ENCODE data around the gene WWOX. TPM values are rescaled to one million over a fixed set of nuclear protein-coding genes. Genes with fewer than 3 reads are reported as not detected.

The WWOX gene
- total and polyA plus RNA-seq, 2 of the 4 experiments (the other 2 are of a cell fraction), result 2.7 to 5.4 TPM

GRCh38 chr16:78750611-78751010 is 651.2 kb downstream of the WWOX start:
- no peak overlapping the region for H3K18ac ChIP-seq (ENCODE audit: low read depth, low read length)
- no peaks in the 10 kb centered on the region for H3K4me1 ChIP-seq (ENCODE audit: control insufficient read depth, insufficient read depth, low read length)
- H2BK120ac ChIP-seq (ENCODE audit: low read depth, low read length), result no peak overlapping the region
- no peak overlapping the region for H4K5ac ChIP-seq (ENCODE audit: low read depth, low read length)
- no peak overlapping the region for H3K4me3 ChIP-seq (ENCODE audit: insufficient read depth, low read depth, low read length)
- H2AK5ac ChIP-seq (ENCODE audit: low read depth, low read length), result no peak overlapping the region
- no peak overlapping the region for H3K14ac ChIP-seq (replicated peaks; ENCODE audit: low read depth, low read length)
- DNase-seq (no peak), ATAC-seq (ENCODE audit: low read depth) (no peak)
- no peak overlapping the region for H2AFZ ChIP-seq (replicated peaks; ENCODE audit: low read length, poor library complexity)
- no peak overlapping the region for H3K9ac ChIP-seq (ENCODE audit: low read depth, low read length)
- intact Hi-C loops (cut with micrococcal nuclease), result no loop called here
- H2BK15ac ChIP-seq (ENCODE audit: low read depth, low read length), result no peak overlapping the region
- ChIA-PET POLR2A (ENCODE audit: unreplicated experiment) (no interaction called here), CTCF (no interaction called here)
- WGBS, 2 experiments (ENCODE audit: extremely low coverage in 2 of 2, insufficient read length in 1 of 2), result no CpG with 5 or more reads among the region's 8 CpGs
- H2AK9ac ChIP-seq (replicated peaks; ENCODE audit: low read depth, low read length, poor library complexity), result no peak overlapping the region
- no TSS peak for BruUV-seq (replicated peaks)
- H3K4ac ChIP-seq (ENCODE audit: low read depth, low read length), result no peak overlapping the region
- in situ Hi-C loops (cut with MboI; ENCODE audit: low sequenced_read_pairs), result no loop called here
- H2BK20ac ChIP-seq (ENCODE audit: low read depth, low read length), result no peak overlapping the region
- no peak overlapping the region for H4K8ac ChIP-seq (ENCODE audit: low read depth in 2 of 2, low read length in 2 of 2)
- H3K36me3 ChIP-seq (ENCODE audit: control insufficient read depth, insufficient read depth, low read length), result no peaks in the 10 kb centered on the region
- H3K4me2 ChIP-seq (ENCODE audit: low read depth, low read length), result no peak overlapping the region
- H3K79me1 ChIP-seq (ENCODE audit: low read depth in 1 of 2, low read length in 2 of 2), result no peaks in the 10 kb centered on the region
- H3K27ac ChIP-seq (ENCODE audit: insufficient read depth, low read length), result no peak overlapping the region
- TF ChIP-seq RCOR1 (IDR thresholded peaks at IDR 0.05; ENCODE audit: insufficient replicate concordance, low read length) (no peak), POLR2A (IDR thresholded peaks at IDR 0.05; ENCODE audit: low read depth, low read length) (no peak), ELK1 (IDR thresholded peaks at IDR 0.05; ENCODE audit: borderline replicate concordance, low read depth, low read length) (no peak), RFX5 (IDR thresholded peaks at IDR 0.05; ENCODE audit: low read depth, low read length) (no peak), USF2 (IDR thresholded peaks at IDR 0.05; ENCODE audit: low read depth, low read length) (no peak), MXI1 (IDR thresholded peaks at IDR 0.05; ENCODE audit: borderline replicate concordance, low read depth, low read length) (no peak), MAZ (IDR thresholded peaks at IDR 0.05; ENCODE audit: borderline replicate concordance, low read depth, low read length) (no peak), BHLHE40 (IDR thresholded peaks at IDR 0.05; ENCODE audit: low read depth, low read length) (no peak)
- dilution Hi-C loops (cut with HindIII; ENCODE audit: low sequenced_read_pairs, unreplicated experiment), result no loop called here
- no peaks in the 10 kb centered on the region for H3K9me1 ChIP-seq (ENCODE audit: insufficient read depth, low read length)
- H3K56ac ChIP-seq (ENCODE audit: extremely low read depth, insufficient read depth, low read length), result no peak overlapping the region
- H3K23ac ChIP-seq (ENCODE audit: low read depth, low read length), result no peak overlapping the region
- H3K27me3 ChIP-seq (ENCODE audit: control insufficient read depth, insufficient read depth, low read length), result no peaks in the 10 kb centered on the region
- no peak overlapping the region for H2BK5ac ChIP-seq (ENCODE audit: low read depth, low read length, poor library complexity, severe bottlenecking)
- peaks cover 12% of the 10 kb centered on the region for H3K9me3 ChIP-seq (ENCODE audit: control insufficient read depth, insufficient read depth, low read length)
- no peaks in the 10 kb centered on the region for H4K20me1 ChIP-seq (ENCODE audit: insufficient read depth, low read length)
- no peak overlapping the region for H4K91ac ChIP-seq (ENCODE audit: insufficient read depth, low read depth, low read length)
